HepG2 (cell line): ENCODE measurements around the gene MGLL. TPM values are rescaled to one million over a fixed set of nuclear protein-coding genes. Genes with fewer than 3 reads are reported as not detected.

Source experiments
- ATAC-seq: fragments of 200-7000 bp; cut with Tn5 transposase; 3 replicates; pipeline ENCODE4 v1.9.1; 2020; ENCODE audit warnings: mild to moderate bottlenecking, moderate library complexity
- BruUV-seq: library from RNA; stranded (reverse); fragments of 400-500 nt; replicated peaks from 2 replicates; lab custom pipeline; 2021; lab: Mats Ljungman, UMichigan
- CTCF ChIA-PET: fragments of 300-600 bp; formaldehyde crosslinking; extraction: SDS; loops from one replicate; lab custom pipeline; 2021; ENCODE audit warnings: low total read pairs, inconsistent platforms, low intra/inter-chr PET ratio; lab: Yijun Ruan, JAX
- POLR2A ChIA-PET: fragments of 350-600 bp; sonication (Branson Sonifier 250); formaldehyde crosslinking; loops from one replicate; lab custom pipeline; 2020; ENCODE audit warnings: antibody characterized with exemption, inconsistent platforms; lab: Yijun Ruan, JAX
- DNase-seq: peaks from one replicate; pipeline ENCODE4 v3.0.0-alpha.2; 2015; ENCODE audit warnings: low spot score
- FAIRE-seq: peaks from 3 replicates; lab custom pipeline; 2011; peaks lifted over from hg19 to GRCh38; lab: Jason Lieb, UNC
- H2AFZ ChIP-seq: one replicate; pipeline ENCODE4 v1.6.1; 2011; ENCODE audit warnings: low read length, inconsistent platforms
- H3K27ac ChIP-seq: fragments of 300-600 bp; 3 replicates; pipeline ENCODE4 v1.8.0; 2011; ENCODE audit warnings: mixed run types, mild to moderate bottlenecking, mixed read lengths, low read length, inconsistent platforms; ENCODE audit not compliant: insufficient read depth; ENCODE audit errors: extremely low read length
- H3K27me3 ChIP-seq, 2 experiments: fragments of 200-600 bp in 1 of 2; 2 replicates in 1 of 2; 3 replicates in 1 of 2; pipeline versions ENCODE4 v1.6.0 to v1.8.0; 2011; ENCODE audit warnings: low read length in 2 of 2, mild to moderate bottlenecking in 2 of 2, moderate library complexity in 2 of 2, inconsistent platforms in 1 of 2; ENCODE audit not compliant: insufficient read depth in 2 of 2, control insufficient read depth in 1 of 2
- H3K36me3 ChIP-seq, 2 experiments: fragments of 200-600 bp in 1 of 2; replicated peaks in 1 of 2; 2 replicates in 1 of 2; 3 replicates in 1 of 2; pipeline versions ENCODE4 v1.5.1 to v1.8.0; 2011; ENCODE audit warnings: low read length in 2 of 2, inconsistent platforms in 1 of 2; ENCODE audit not compliant: insufficient read depth in 2 of 2, control insufficient read depth in 1 of 2
- H3K4me1 ChIP-seq: 2 replicates; pipeline ENCODE4 v1.5.1; 2012; ENCODE audit warnings: low read length, inconsistent platforms; ENCODE audit not compliant: insufficient read depth
- H3K4me2 ChIP-seq: 2 replicates; pipeline ENCODE4 v1.6.0; 2011; ENCODE audit warnings: low read depth, low read length, inconsistent platforms
- H3K4me3 ChIP-seq, 3 experiments: fragments of 200-600 bp in 1 of 3; sonication (generic), shearing (Covaris generic) in 1 of 3; replicated peaks in 1 of 3; 2 replicates each; pipeline ENCODE4 v1.5.1; 2011 to 2016; ENCODE audit warnings: low read length in 3 of 3, inconsistent platforms in 2 of 3, low read depth in 2 of 3, mild to moderate bottlenecking in 2 of 3, control low read depth in 1 of 3, mixed read lengths in 1 of 3; ENCODE audit not compliant: insufficient read depth in 1 of 3
- H3K79me2 ChIP-seq: one replicate; pipeline ENCODE4 v1.6.1; 2011; ENCODE audit warnings: low read length, inconsistent platforms; ENCODE audit not compliant: insufficient read depth
- H3K9ac ChIP-seq: 2 replicates; pipeline ENCODE4 v1.6.0; 2011; ENCODE audit warnings: mild to moderate bottlenecking, low read depth, low read length, inconsistent platforms; ENCODE audit not compliant: insufficient read depth
- H3K9me3 ChIP-seq: 2 replicates; pipeline ENCODE4 v1.5.1; 2012; ENCODE audit warnings: mild to moderate bottlenecking, low read length
- H4K20me1 ChIP-seq: 2 replicates; pipeline ENCODE4 v1.6.0; 2011; ENCODE audit warnings: inconsistent platforms, mild to moderate bottlenecking, low read length, moderate library complexity; ENCODE audit not compliant: insufficient read depth
- ATAD3A ChIP-seq: sonication (generic); formaldehyde crosslinking; IDR thresholded peaks from 2 replicates; pipeline ENCODE4 v1.4.0; 2020; ENCODE audit warnings: missing genetic modification reagents
- CEBPB ChIP-seq: IDR thresholded peaks from 2 replicates; pipeline ENCODE4 v1.6.1; 2011; ENCODE audit warnings: low read depth, low read length, improper control_type of control experiment, borderline replicate concordance
- CENPT ChIP-seq: sonication (generic); formaldehyde crosslinking; IDR thresholded peaks from 2 replicates; pipeline ENCODE4 v1.8.0; 2022; ENCODE audit warnings: low read depth, mild to moderate bottlenecking, moderate library complexity, missing genetic modification reagents
- GABPA ChIP-seq, 2 experiments: IDR thresholded peaks; 2 replicates each; pipeline ENCODE4 v1.6.1; 2011 to 2016; ENCODE audit warnings: low read depth in 2 of 2, low read length in 1 of 2, missing biosample characterization in 1 of 2, missing genetic modification characterization in 1 of 2
- IKZF4 ChIP-seq: sonication (generic); formaldehyde crosslinking; IDR thresholded peaks from 2 replicates; pipeline ENCODE4 v1.5.1; 2020; ENCODE audit warnings: borderline replicate concordance, mild to moderate bottlenecking, low read depth, missing genetic modification reagents; ENCODE audit errors: not compliant biosample characterization
- NFE2L2 ChIP-seq: fragments of 150-350 bp; IDR thresholded peaks from 2 replicates; pipeline ENCODE4 v1.6.1; 2014; ENCODE audit warnings: low read length
- RBFOX2 ChIP-seq: fragments of 200-400 bp; formaldehyde crosslinking; IDR thresholded peaks from 2 replicates; pipeline ENCODE4 v1.6.1; 2017; ENCODE audit warnings: low read depth, mild to moderate bottlenecking, low read length
- ZBTB10 ChIP-seq: sonication (generic); formaldehyde crosslinking; IDR thresholded peaks from 2 replicates; pipeline ENCODE4 v1.4.0; 2020; ENCODE audit warnings: missing genetic modification reagents, borderline replicate concordance
- ZFP36 ChIP-seq: fragments of 150-350 bp; IDR thresholded peaks from 2 replicates; pipeline ENCODE4 v1.6.1; 2018; ENCODE audit warnings: borderline replicate concordance, low read length, low read depth; ENCODE audit not compliant: partially characterized antibody
- ZNF180 ChIP-seq: sonication (generic); formaldehyde crosslinking; IDR thresholded peaks from 2 replicates; pipeline ENCODE4 v1.4.0; 2020; ENCODE audit warnings: low read depth, missing genetic modification reagents, borderline replicate concordance
- ZNF331 ChIP-seq: sonication (generic); formaldehyde crosslinking; IDR thresholded peaks from 2 replicates; pipeline ENCODE4 v1.4.0; 2020; ENCODE audit warnings: missing genetic modification reagents
- ZNF652 ChIP-seq: IDR thresholded peaks from 2 replicates; pipeline ENCODE4 v1.6.1; 2016; ENCODE audit warnings: low read depth, borderline replicate concordance
- WGBS: methylation state at CpG from one replicate; pipeline ENCODE4 v1.1.6; 2017; ENCODE audit warnings: low lambda C conversion rate; 5-methylcytosine and 5-hydroxymethylcytosine counted together
- in situ Hi-C: cut with HindIII; loops from 2 replicates; pipeline ENCODE4 v1.10.0; 2017; ENCODE audit warnings: low pct_unique_long_range_greater_than_20kb; ENCODE audit not compliant: extremely low pct_ligation_motif_present
- intact Hi-C: fragments of 100-400 bp; cut with micrococcal nuclease; formaldehyde crosslinking; loops from one replicate; pipeline ENCODE4 v1.10.0; 2022; ENCODE audit not compliant: unreplicated experiment
- polyA plus RNA-seq, 8 experiments: library from polyadenylated mRNA; depleted of rRNA in 3 of 8; stranded (reverse) in 7 of 8; unstranded in 1 of 8; fragments of >200 nt; fragmentation: Illumina TruSeq in 4 of 8; extraction: Trizol in 4 of 8; gene quantifications; 2 replicates each; pipeline versions ENCODE4 v1.2.1 to v1.2.3, GENCODE V29; 2011 to 2016; ENCODE audit warnings: low read depth in 4 of 8, missing spikeins in 1 of 8, mixed read lengths in 1 of 8; ENCODE audit not compliant: insufficient read depth in 1 of 8
- total RNA-seq, 5 experiments: library from RNA; depleted of rRNA; stranded (reverse); fragments of >200 nt; fragmentation: Illumina TruSeq; extraction: Trizol; gene quantifications; 2 replicates each; pipeline ENCODE4 v1.2.3, GENCODE V29; 2016; ENCODE audit warnings: low read depth in 1 of 5
- TF ChIP-seq, protein P1 (sequence below): sonication (generic); formaldehyde crosslinking; IDR thresholded peaks from 2 replicates; pipeline ENCODE4 v1.5.1; 2020; ENCODE audit warnings: missing genetic modification reagents, mild to moderate bottlenecking, borderline replicate concordance

MGLL gene
- total and polyA plus RNA-seq, 2 of the 13 experiments (the other 11 are each of a cell fraction or from before 2014, with no cell fraction given), result not detected

GRCh38 chr3:127798716-127799115, 23.6 kb downstream of the MGLL start (continued):
- TF ChIP-seq ZNF180 (CRISPR knock-in tag) (no peak), ATAD3A (CRISPR knock-in tag) (no peak)

GRCh38 chr3:127796831-127797150, 25.5 kb downstream of the MGLL start:
- no peaks in the 10 kb centered on the region for H4K20me1 ChIP-seq
- CTCF ChIA-PET, result no interaction called here
- POLR2A ChIA-PET, result no interaction called here
- H3K36me3 ChIP-seq, result no peaks in the 10 kb centered on the region
- no peak overlapping the region for H3K27ac ChIP-seq
- FAIRE-seq, result no peak
- no peak overlapping the region for H3K4me2 ChIP-seq
- intact Hi-C loops (no loop called here), in situ Hi-C loops (no loop called here)
- no peak for DNase-seq
- H3K4me1 ChIP-seq, result no peaks in the 10 kb centered on the region
- H3K79me2 ChIP-seq, result no peaks in the 10 kb centered on the region
- H3K9ac ChIP-seq, result no peak overlapping the region
- no peak for ATAC-seq
- H2AFZ ChIP-seq, result no peak overlapping the region
- 20% methylated on average over 7 of the region's 8 CpGs for WGBS
- H3K27me3 ChIP-seq, result peaks cover 2 to 5% of the 10 kb centered on the region in 2 experiments; a peak in 2 of 5 replicates
- no peak overlapping the region for H3K4me3 ChIP-seq
- BruUV-seq, result no TSS peak
- TF ChIP-seq ZNF652 (CRISPR knock-in tag) (no peak), GABPA (IDR thresholded peaks at IDR 0.05; ENCODE audit: low read depth, low read length) (no peak), GABPA (CRISPR knock-in tag; IDR thresholded peaks at IDR 0.05; ENCODE audit: low read depth) (no peak), CENPT (CRISPR knock-in tag) (no peak)
- no peaks in the 10 kb centered on the region for H3K9me3 ChIP-seq

DNA sequence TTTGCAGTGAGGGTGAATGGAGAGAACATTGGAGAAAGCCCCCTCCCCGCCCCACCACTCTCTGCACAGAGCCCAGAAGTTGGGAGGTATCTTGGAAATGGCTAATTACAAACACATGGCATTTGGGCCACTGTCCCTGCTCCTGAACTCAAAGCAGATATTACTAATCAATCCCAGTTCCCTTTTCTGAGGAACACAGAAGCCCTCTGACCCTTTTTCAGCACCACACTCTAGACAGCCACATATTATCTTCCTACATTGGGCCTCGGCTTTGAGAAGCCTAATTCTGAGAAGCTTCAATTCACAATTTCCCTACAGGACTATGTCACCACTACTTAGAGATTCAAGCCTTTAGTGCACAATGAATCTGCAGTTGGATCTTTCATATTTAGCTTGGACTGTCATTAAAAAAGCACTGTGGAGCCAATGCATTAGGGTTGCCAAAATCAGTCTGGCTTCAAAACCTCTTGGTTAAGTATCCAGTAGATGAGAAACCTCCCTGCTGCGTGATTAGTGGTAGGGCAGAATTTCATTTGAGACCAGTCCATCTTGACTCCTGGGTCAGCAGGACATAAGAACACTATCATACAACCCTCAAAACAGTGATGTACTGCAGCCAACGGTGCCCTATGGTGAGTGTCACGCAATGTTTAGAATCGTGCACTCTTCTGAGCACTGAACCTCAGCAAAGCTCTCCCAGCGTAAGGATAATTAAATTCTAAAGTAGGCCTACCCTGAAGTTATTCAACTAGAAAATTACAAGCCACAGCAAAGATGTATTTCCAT, 26.1 kb downstream of the MGLL start:
- no peak for FAIRE-seq
- WGBS, result 25% methylated on average over 5 of the region's 7 CpGs
- intact Hi-C loops, result no loop called here
- TF ChIP-seq CEBPB (no peak), NFE2L2 (no peak), ZBTB10 (CRISPR knock-in tag) (no peak), RBFOX2 (no peak), ZNF331 (no peak), ZFP36 (no peak), IKZF4 (CRISPR knock-in tag) (no peak)
- TF ChIP-seq, protein P1, sequence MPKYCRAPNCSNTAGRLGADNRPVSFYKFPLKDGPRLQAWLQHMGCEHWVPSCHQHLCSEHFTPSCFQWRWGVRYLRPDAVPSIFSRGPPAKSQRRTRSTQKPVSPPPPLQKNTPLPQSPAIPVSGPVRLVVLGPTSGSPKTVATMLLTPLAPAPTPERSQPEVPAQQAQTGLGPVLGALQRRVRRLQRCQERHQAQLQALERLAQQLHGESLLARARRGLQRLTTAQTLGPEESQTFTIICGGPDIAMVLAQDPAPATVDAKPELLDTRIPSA (CRISPR knock-in tag), result no peak

More for the DNA sequence above, 26.1 kb downstream of the MGLL start:
- no peak overlapping the region for H3K27ac ChIP-seq
- H3K36me3 ChIP-seq, result no peaks in the 10 kb centered on the region
- H3K4me1 ChIP-seq, result no peaks in the 10 kb centered on the region
- no peaks in the 10 kb centered on the region for H4K20me1 ChIP-seq
- no peak overlapping the region for H3K4me2 ChIP-seq
- no peaks in the 10 kb centered on the region for H3K9me3 ChIP-seq
- ChIA-PET CTCF (no interaction called here), POLR2A (no interaction called here)
- H3K27me3 ChIP-seq, result peaks cover 2 to 5% of the 10 kb centered on the region in 2 experiments; a peak in 2 of 5 replicates
- DNase-seq (no peak), ATAC-seq (no peak)
- H3K9ac ChIP-seq, result no peak overlapping the region
- in situ Hi-C loops, result no loop called here
- no peaks in the 10 kb centered on the region for H3K79me2 ChIP-seq
- BruUV-seq, result no TSS peak
- H2AFZ ChIP-seq, result no peak overlapping the region
- H3K4me3 ChIP-seq, result no peak overlapping the region
